Transverse colon (tissue), 4 donors: ENCODE data around the gene CGNL1. TPM values are rescaled to one million over a fixed set of nuclear protein-coding genes. Genes with fewer than 3 reads are reported as not detected.

Experiments used
- DNase-seq: peaks from one replicate; pipeline ENCODE4 v3.0.0-alpha.2; 2019
- H3K27ac ChIP-seq, 4 donors: fragments of 200-600 bp; sonication (generic); 2 replicates each; pipeline ENCODE4 v1.5.1; 2016 to 2018; ENCODE audit warnings: inconsistent platforms in 4 of 4
- H3K27me3 ChIP-seq: fragments of 200-600 bp; sonication (generic); 2 replicates; pipeline ENCODE4 v1.5.1; 2017; ENCODE audit warnings: inconsistent platforms
- H3K36me3 ChIP-seq, 4 donors: fragments of 200-600 bp; sonication (generic); 2 replicates each; pipeline ENCODE4 v1.5.1; 2017 to 2019; ENCODE audit warnings: inconsistent platforms in 4 of 4
- H3K4me1 ChIP-seq, 4 donors: fragments of 200-600 bp; sonication (generic); 2 replicates each; pipeline ENCODE4 v1.5.1; 2017 to 2020; ENCODE audit warnings: inconsistent platforms in 4 of 4
- H3K4me3 ChIP-seq, 4 donors: fragments of 200-600 bp; sonication (generic); 1 replicate in 1 of 4; 2 replicates in 3 of 4; pipeline versions ENCODE4 v1.5.1 to v1.6.1; 2017 to 2019; ENCODE audit warnings: inconsistent platforms in 4 of 4
- H3K9me3 ChIP-seq, 2 donors: fragments of 200-600 bp; sonication (generic); 2 replicates each; pipeline ENCODE4 v1.5.1; 2017 to 2019; ENCODE audit warnings: inconsistent platforms in 2 of 2
- EP300 ChIP-seq: sonication (generic); formaldehyde crosslinking; IDR thresholded peaks from one replicate; pipeline ENCODE4 v1.6.1; 2017; ENCODE audit warnings: antibody characterized with exemption, low read depth
- POLR2A ChIP-seq: fragments of 450-650 bp; IDR thresholded peaks from one replicate; pipeline ENCODE4 v1.6.1; 2016; ENCODE audit warnings: antibody characterized with exemption, mild to moderate bottlenecking, moderate library complexity
- POLR2AphosphoS5 ChIP-seq, 3 donors: sonication (generic); formaldehyde crosslinking; IDR thresholded peaks; one replicate each; pipeline ENCODE4 v1.6.1; 2016; ENCODE audit warnings: antibody characterized with exemption in 3 of 3
- WGBS, 2 donors: methylation state at CpG; one replicate each; pipeline ENCODE4 v1.1.5; 2018; ENCODE audit warnings: low coverage in 1 of 2; 5-methylcytosine and 5-hydroxymethylcytosine counted together
- in situ Hi-C, 4 donors: fragments of 200-750 bp; cut with MboI; loops; one replicate each; pipeline versions ENCODE4 v1.15.0 to v1.15.1; 2017; ENCODE audit warnings: low sequenced_read_pairs in 3 of 4, low pct_ligation_motif_present in 1 of 4, low pct_unique_long_range_greater_than_20kb in 1 of 4
- intact Hi-C: fragments of 100-400 bp; cut with DNase I; formaldehyde crosslinking; loops from one replicate; pipeline ENCODE4 v1.15.1; 2023; ENCODE audit warnings: low total_unique reads
- total RNA-seq, 4 donors: library from RNA; depleted of rRNA; stranded (reverse); fragments of >200 nt; gene quantifications; one replicate each; pipeline ENCODE4 v1.1.0, GENCODE V29; 2016
- TF ChIP-seq, protein P1 (sequence below), 5 experiments: fragments of 200-600 bp in 3 of 5; fragments of 450-650 bp in 2 of 5; sonication (generic) in 3 of 5; IDR thresholded peaks; 1 replicate in 2 of 5; 2 replicates in 3 of 5; pipeline ENCODE4 v1.5.1; 2016 to 2017; ENCODE audit warnings: antibody characterized with exemption in 5 of 5, inconsistent platforms in 3 of 5, mild to moderate bottlenecking in 2 of 5, moderate library complexity in 1 of 5

The CGNL1 gene
- total RNA-seq, 4 donors from 2014 or later: 1.1 to 2.2 (median 1.8) TPM

DNA sequence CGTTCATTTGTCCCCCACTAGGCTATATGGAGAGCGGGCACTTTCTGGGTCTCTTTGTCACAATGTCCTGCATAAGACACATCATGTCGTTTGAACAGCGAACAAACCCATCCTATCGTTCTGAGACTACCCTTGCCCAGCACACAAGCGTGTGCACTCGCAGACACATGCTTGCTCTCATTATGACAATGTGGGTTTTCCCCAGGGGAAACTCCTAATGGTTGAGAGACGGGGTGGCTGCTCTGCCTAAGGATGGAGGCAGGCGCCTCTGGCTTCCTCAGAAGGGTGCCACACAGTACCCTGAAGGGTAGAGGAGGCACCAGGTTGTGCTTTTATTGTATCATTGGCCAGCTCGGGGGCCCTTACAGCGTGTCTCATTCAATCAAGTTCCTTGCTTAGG lies 164.4 kb downstream of the CGNL1 start:
- Histone ChIP-seq H3K4me1 (peaks cover 0 to 14% (median 3%) of the 10 kb centered on the region in 4 donors), H3K9me3 (no peaks in the 10 kb centered on the region), H3K36me3 (no peaks in the 10 kb centered on the region), H3K4me3 (no peak overlapping the region), H3K27ac (no peak overlapping the region), H3K27me3 (no peaks in the 10 kb centered on the region)
- DNase-seq: no peak
- no peak for TF ChIP-seq POLR2AphosphoS5 (IDR thresholded peaks at IDR 0.05)
- 79 to 80% methylated on average over 1 to 11 of the region's 11 CpGs for WGBS, 2 donors
- in situ Hi-C loops: loop anchor here in 2 of 4 donors (25.0 kb wide), 2 partner anchors 378 to 1053 kb away; no protein-coding TSS in a partner anchor
- intact Hi-C loops: no loop called here

DNA sequence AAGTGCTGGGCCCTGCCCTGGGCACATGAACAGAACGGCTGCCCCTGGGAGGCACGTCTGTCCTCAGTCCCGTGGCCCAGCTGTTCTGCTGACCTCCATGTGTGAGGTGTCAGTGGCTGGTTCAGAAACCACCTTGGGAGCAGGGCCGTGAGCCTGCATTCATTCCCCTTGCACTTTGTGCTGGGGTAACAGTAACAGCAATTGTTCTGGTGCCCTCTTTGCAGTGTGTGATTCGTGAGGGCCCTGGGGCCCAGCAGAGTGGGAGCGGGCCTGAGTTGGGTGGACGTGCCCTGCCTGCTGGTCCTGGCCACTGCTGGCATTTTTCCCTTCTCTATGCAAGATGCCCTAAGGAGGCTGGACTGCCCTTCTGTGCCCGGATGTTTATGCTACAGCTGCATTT lies 165.0 kb downstream of the CGNL1 start:
- 85% methylated on average over 8 of the region's 8 CpGs; no CpG with 5 or more reads in 1 of the 2 donors for WGBS, 2 donors
- Histone ChIP-seq H3K4me1 (peaks cover 0 to 14% (median 3%) of the 10 kb centered on the region in 4 donors), H3K36me3 (no peaks in the 10 kb centered on the region), H3K27me3 (no peaks in the 10 kb centered on the region), H3K27ac (no peak overlapping the region), H3K4me3 (no peak overlapping the region), H3K9me3 (no peaks in the 10 kb centered on the region)
- intact Hi-C loops (no loop called here), in situ Hi-C loops (loop anchor here in 2 of 4 donors (25.0 kb wide), 2 partner anchors 379 to 1054 kb away; no protein-coding TSS in a partner anchor)
- TF ChIP-seq, protein P1, sequence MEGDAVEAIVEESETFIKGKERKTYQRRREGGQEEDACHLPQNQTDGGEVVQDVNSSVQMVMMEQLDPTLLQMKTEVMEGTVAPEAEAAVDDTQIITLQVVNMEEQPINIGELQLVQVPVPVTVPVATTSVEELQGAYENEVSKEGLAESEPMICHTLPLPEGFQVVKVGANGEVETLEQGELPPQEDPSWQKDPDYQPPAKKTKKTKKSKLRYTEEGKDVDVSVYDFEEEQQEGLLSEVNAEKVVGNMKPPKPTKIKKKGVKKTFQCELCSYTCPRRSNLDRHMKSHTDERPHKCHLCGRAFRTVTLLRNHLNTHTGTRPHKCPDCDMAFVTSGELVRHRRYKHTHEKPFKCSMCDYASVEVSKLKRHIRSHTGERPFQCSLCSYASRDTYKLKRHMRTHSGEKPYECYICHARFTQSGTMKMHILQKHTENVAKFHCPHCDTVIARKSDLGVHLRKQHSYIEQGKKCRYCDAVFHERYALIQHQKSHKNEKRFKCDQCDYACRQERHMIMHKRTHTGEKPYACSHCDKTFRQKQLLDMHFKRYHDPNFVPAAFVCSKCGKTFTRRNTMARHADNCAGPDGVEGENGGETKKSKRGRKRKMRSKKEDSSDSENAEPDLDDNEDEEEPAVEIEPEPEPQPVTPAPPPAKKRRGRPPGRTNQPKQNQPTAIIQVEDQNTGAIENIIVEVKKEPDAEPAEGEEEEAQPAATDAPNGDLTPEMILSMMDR (IDR thresholded peaks at IDR 0.05): no peak
- TF ChIP-seq POLR2A (no peak), EP300 (no peak), POLR2AphosphoS5 (IDR thresholded peaks at IDR 0.05) (no peak)
- no peak for DNase-seq

DNA sequence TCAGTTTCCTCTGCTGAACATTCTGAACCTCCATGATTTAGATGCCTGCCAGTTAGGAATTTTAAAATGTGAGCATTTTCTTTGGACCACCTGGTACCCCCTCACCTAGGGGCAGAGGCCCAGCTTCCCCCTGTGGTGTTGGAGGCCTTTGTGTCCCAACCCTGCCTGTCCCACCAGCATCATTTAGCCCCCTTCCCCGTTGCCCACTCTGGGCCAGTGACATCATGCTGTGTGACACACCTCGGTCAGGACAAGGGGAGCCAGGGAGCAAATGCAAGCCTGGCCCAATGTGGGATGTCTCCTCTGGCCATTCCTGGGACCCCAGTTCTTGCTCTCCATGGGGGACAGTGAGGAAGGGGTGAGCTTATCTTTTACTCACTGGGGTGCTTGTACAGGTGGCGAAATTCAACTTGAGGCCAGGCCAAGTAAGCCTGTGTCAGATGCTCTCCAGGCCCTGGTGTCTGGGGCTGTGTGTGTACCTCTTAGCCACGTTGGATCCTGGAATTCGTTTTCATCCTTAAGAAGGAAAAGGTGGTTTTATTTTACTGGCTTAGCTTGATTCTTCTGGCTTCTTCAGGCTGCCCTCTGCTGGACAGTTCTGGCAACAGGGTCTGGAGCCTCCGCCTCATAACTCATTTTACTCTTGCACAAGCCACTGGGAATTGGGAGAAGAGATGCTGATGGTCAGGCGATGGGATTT lies 165.7 kb downstream of the CGNL1 start:
- intact Hi-C loops (no loop called here), in situ Hi-C loops (loop anchor here in 2 of 4 donors (25.0 kb wide), 2 partner anchors 380 to 1055 kb away; no protein-coding TSS in a partner anchor)
- Histone ChIP-seq H3K36me3 (no peaks in the 10 kb centered on the region), H3K27ac (no peak overlapping the region), H3K4me1 (peaks cover 0 to 14% (median 3%) of the 10 kb centered on the region in 4 donors), H3K9me3 (no peaks in the 10 kb centered on the region), H3K27me3 (no peaks in the 10 kb centered on the region), H3K4me3 (no peak overlapping the region)
- DNase-seq: peak; percentile 80
- TF ChIP-seq POLR2AphosphoS5 (IDR thresholded peaks at IDR 0.05) (no peak), POLR2A (no peak)
- TF ChIP-seq, protein P1 (IDR thresholded peaks at IDR 0.05): peak; percentile 72 to 81 (median 75)
- whole genome bisulfite sequencing, 2 donors: 41% methylated on average over 7 of the region's 7 CpGs; no CpG with 5 or more reads in 1 of the 2 donors

DNA sequence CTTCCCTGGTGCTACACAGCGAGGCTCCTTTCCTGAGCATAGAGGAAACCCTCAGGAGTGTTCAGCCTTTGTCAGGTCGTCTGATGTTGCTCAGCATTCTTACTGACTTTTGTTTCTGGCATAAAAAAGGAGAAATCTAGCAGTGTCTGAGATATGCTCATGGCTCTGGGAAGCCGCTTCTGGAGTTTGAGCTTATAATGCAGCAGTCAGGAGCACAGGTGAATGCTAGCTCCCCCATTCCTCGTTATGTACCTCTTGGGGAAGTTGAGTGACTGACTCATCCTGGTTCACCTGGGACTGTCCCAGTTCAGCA lies 166.2 kb downstream of the CGNL1 start:
- intact Hi-C loops: no loop called here
- H3K27me3 ChIP-seq: no peaks in the 10 kb centered on the region
- WGBS, 2 donors: 34% methylated on average over 4 of the region's 4 CpGs; no CpG with 5 or more reads in 1 of the 2 donors
- no peak overlapping the region for H3K27ac ChIP-seq
- no peak for DNase-seq
- H3K4me3 ChIP-seq: no peak overlapping the region
- in situ Hi-C loops: loop anchor here in 2 of 4 donors (25.0 kb wide), 2 partner anchors 380 to 1055 kb away; no protein-coding TSS in a partner anchor
- H3K9me3 ChIP-seq: no peaks in the 10 kb centered on the region
- no peaks in the 10 kb centered on the region for H3K36me3 ChIP-seq
- H3K4me1 ChIP-seq: peaks cover 0 to 11% (median 3%) of the 10 kb centered on the region in 4 donors
- no peak for TF ChIP-seq POLR2AphosphoS5 (IDR thresholded peaks at IDR 0.05)
- TF ChIP-seq, protein P1 (IDR thresholded peaks at IDR 0.05): peak in 1 of 5 experiments; percentile 1
